ENCODE results near the gene EXT2. TPM values are rescaled to one million over a fixed set of nuclear protein-coding genes. Genes with fewer than 3 reads are reported as not detected.

EXT2 gene
- polyA plus RNA-seq, 1 experiment = 171 TPM

DNA sequence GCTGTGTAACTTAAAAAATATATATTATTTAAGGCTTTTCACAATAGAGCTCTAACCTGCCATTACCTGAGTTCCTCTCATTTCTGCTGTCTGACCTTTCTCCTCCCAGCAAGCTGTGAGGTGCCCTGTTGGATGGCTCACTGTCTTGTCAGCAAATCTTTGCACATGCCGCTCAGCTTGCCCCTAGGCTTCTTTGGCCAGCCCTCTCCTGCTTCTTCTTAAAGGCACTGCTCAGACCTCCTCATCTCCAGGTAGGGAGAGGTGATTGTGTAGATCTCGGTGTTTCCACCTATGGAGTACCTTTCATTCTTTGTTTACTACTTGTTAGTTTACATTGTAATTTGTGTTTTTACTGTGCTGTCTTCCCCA lies 96.5 kb downstream of the EXT2 start:
- Histone ChIP-seq H3K27me3 (ENCODE audit: control insufficient read depth, insufficient read depth, low read length) (no peaks in the 10 kb centered on the region), H3K36me3 (ENCODE audit: control insufficient read depth, insufficient read depth, low read length) (no peaks in the 10 kb centered on the region; the same call in 1 of the 2 replicates), H3K4me3 (ENCODE audit: low read depth, low read length) (no peak overlapping the region)
- CTCF ChIA-PET = interaction anchor here (0.7 to 1.6 kb wide), 5 partner anchors 15 to 59 kb away, joined by 3 to 6 read pairs (median 3); no protein-coding TSS in a partner anchor
- TF ChIP-seq, protein P1, sequence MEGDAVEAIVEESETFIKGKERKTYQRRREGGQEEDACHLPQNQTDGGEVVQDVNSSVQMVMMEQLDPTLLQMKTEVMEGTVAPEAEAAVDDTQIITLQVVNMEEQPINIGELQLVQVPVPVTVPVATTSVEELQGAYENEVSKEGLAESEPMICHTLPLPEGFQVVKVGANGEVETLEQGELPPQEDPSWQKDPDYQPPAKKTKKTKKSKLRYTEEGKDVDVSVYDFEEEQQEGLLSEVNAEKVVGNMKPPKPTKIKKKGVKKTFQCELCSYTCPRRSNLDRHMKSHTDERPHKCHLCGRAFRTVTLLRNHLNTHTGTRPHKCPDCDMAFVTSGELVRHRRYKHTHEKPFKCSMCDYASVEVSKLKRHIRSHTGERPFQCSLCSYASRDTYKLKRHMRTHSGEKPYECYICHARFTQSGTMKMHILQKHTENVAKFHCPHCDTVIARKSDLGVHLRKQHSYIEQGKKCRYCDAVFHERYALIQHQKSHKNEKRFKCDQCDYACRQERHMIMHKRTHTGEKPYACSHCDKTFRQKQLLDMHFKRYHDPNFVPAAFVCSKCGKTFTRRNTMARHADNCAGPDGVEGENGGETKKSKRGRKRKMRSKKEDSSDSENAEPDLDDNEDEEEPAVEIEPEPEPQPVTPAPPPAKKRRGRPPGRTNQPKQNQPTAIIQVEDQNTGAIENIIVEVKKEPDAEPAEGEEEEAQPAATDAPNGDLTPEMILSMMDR (IDR thresholded peaks at IDR 0.05; ENCODE audit: insufficient read depth, low read depth, low read length) = no peak
- DNase-seq (ENCODE audit: low read depth) = no peak
- POLR2A ChIA-PET = interaction anchor here (0.7 kb wide), 1 partner anchor 372 kb away, joined by 4 read pairs; no protein-coding TSS in a partner anchor

DNA sequence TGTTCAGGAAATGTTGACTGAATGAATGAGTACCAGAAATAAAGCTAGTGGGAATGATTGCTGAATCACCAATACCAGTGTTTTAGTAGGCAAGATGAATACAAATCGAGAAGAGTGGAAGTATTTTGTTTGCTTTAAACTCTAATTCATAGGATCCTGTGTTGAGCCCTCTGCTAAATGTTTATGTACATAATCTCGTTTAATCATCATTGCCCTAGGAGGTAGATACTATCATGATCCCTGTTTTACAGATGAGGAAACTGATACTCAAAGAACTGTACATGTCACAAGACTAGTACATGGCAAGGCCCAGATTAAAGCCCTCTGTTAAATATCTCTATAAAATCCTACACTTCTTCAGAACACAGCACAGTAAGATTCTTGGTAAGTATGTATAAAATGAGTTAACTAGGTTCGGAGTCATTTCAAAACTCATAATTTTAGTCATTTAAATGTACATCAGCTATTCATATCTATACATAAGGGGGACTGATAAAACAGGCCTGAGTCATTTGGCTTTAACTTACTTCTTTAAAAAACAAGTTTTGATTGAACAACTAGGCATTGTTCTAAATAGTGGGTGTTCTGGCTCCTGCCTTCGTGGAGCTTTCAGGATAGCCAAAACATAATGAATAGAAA lies 97.1 kb downstream of the EXT2 start:
- H3K27me3 ChIP-seq (ENCODE audit: control insufficient read depth, insufficient read depth, low read length) = no peaks in the 10 kb centered on the region
- no peaks in the 10 kb centered on the region; the same call in 1 of the 2 replicates for H3K36me3 ChIP-seq (ENCODE audit: control insufficient read depth, insufficient read depth, low read length)
- DNase-seq (ENCODE audit: low read depth) = no peak
- TF ChIP-seq, protein P1 (IDR thresholded peaks at IDR 0.05; ENCODE audit: insufficient read depth, low read depth, low read length) = no peak
- CTCF ChIA-PET = interaction anchor here (0.8 kb wide), 1 partner anchor 20 kb away, joined by 3 read pairs; no protein-coding TSS in a partner anchor
- no peak overlapping the region for H3K4me3 ChIP-seq (ENCODE audit: low read depth, low read length)
- POLR2A ChIA-PET = interaction anchor here (0.7 kb wide), 1 partner anchor 372 kb away, joined by 4 read pairs; no protein-coding TSS in a partner anchor

DNA sequence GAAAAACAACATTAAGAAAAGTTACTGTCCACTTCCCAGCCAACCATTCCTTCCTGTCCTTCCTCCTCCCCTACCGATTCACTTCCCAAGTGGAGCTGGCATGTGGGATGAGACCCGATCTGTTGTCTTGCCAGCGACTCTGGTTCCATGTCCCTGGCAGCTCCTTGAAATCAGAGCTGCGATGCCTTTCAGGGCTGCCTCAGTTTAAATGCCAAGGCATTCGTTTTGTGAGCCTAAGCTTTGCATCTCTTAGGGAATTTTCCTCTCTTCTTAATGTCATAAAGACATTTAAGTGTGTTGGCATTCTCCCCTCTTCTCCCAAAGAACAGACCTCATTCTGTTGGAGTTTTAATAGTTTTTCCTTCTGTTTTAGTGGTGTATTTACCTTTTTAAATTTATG lies 98.4 kb downstream of the EXT2 start:
- CTCF ChIA-PET = interaction anchor here (0.6 kb wide), 1 partner anchor 29 kb away, joined by 4 read pairs; no protein-coding TSS in a partner anchor
- TF ChIP-seq, protein P1 (IDR thresholded peaks at IDR 0.05; ENCODE audit: insufficient read depth, low read depth, low read length) = no peak

DNA sequence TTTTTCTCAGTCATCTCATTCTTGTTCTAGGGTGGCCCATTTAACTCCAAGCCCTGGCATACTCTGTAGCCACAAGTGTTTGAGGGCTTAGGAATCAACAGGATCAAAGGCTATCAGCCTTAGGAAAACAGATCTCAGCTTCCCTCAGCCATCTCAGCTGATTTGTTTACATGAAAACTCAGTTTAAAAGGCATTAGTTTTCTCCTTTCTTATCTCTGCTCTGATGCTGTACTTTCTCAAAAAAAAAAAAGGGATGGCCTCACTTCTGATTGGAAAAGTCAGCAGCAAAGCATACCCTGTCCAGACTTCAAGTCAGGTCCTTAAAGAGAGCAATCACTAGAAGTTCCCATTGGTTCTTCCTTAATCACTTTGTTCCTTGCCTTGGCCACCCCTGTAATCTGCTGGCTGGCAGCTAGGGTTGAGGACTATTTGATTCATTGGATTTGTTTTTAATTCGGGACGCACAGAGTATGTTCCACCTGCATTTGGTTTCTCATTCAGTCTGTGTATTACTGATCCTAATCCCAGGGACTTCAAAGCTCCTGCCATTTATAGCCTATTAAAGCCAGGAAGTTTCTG lies 102.8 kb downstream of the EXT2 start:
- peaks cover 3% of the 10 kb centered on the region for H3K36me3 ChIP-seq (ENCODE audit: control insufficient read depth, insufficient read depth, low read length)
- no peak for DNase-seq (ENCODE audit: low read depth)
- POLR2A ChIA-PET = interaction anchor here (0.6 kb wide), 1 partner anchor 258 kb away, joined by 7 read pairs; no protein-coding TSS in a partner anchor
- no peak overlapping the region for H3K4me3 ChIP-seq (ENCODE audit: low read depth, low read length)
- TF ChIP-seq, protein P1 (IDR thresholded peaks at IDR 0.05; ENCODE audit: insufficient read depth, low read depth, low read length) = no peak
- no peaks in the 10 kb centered on the region for H3K27me3 ChIP-seq (ENCODE audit: control insufficient read depth, insufficient read depth, low read length)
- CTCF ChIA-PET = interaction anchor here (1.2 kb wide), 1 partner anchor 19 kb away, joined by 3 read pairs; no protein-coding TSS in a partner anchor

More for the DNA sequence above, 98.4 kb downstream of the EXT2 start:
- POLR2A ChIA-PET = no interaction called here
- Histone ChIP-seq H3K36me3 (ENCODE audit: control insufficient read depth, insufficient read depth, low read length) (no peaks in the 10 kb centered on the region; the same call in 1 of the 2 replicates), H3K27me3 (ENCODE audit: control insufficient read depth, insufficient read depth, low read length) (no peaks in the 10 kb centered on the region), H3K4me3 (ENCODE audit: low read depth, low read length) (no peak overlapping the region)
- no peak for DNase-seq (ENCODE audit: low read depth)

DNA sequence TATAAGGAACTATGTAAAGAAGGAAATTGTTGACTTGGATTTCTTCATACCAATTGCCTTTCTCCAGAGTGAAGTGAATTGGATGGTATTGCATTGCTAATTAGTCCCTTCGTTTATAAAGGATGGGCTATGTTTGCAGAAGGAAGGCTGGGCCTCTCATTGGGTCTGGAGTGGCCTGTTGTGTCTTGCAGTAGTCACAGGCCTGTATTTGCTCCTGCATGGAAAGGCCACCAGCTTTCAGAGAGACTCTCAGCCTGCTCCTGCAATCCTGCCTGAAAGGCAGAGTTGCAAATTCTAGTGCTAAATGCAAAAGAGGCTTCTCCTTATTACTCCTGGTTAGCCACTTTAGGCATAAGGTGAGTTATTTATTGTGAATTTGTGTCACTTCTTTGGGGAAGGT lies 103.8 kb downstream of the EXT2 start:
- TF ChIP-seq, protein P1 (IDR thresholded peaks at IDR 0.05; ENCODE audit: insufficient read depth, low read depth, low read length) = no peak
- no peaks in the 10 kb centered on the region for H3K27me3 ChIP-seq (ENCODE audit: control insufficient read depth, insufficient read depth, low read length)
- no peak for DNase-seq (ENCODE audit: low read depth)
- ChIA-PET POLR2A (no interaction called here), CTCF (no interaction called here)
- H3K4me3 ChIP-seq (ENCODE audit: low read depth, low read length) = no peak overlapping the region
- H3K36me3 ChIP-seq (ENCODE audit: control insufficient read depth, insufficient read depth, low read length) = peaks cover 3% of the 10 kb centered on the region

Data from BJ (cell line).